CD14-positive monocyte (primary cell): ENCODE measurements around the gene HCRT. TPM values are rescaled to one million over a fixed set of nuclear protein-coding genes. Genes with fewer than 3 reads are reported as not detected.

Source experiments
- DNase-seq, 3 donors: peaks; one replicate each; pipeline ENCODE4 v3.0.0-alpha.2; 2011 to 2022
- H2AFZ ChIP-seq: 2 replicates; pipeline ENCODE4 v1.6.0; 2012; ENCODE audit warnings: mild to moderate bottlenecking, low read depth, low read length, inconsistent platforms; ENCODE audit not compliant: insufficient read depth, poor library complexity, severe bottlenecking
- H3K27ac ChIP-seq, 2 donors: 1 replicate in 1 of 2; 2 replicates in 1 of 2; pipeline ENCODE4 v1.5.1; 2012 to 2013; ENCODE audit warnings: low read length in 2 of 2, control low read depth in 1 of 2, inconsistent platforms in 1 of 2, low read depth in 1 of 2, mild to moderate bottlenecking in 1 of 2
- H3K27me3 ChIP-seq, 2 donors: one replicate each; pipeline versions ENCODE4 v1.6.0 to v1.6.1; 2011 to 2013; ENCODE audit warnings: low read length in 2 of 2; ENCODE audit not compliant: control insufficient read depth in 2 of 2, insufficient read depth in 2 of 2
- H3K36me3 ChIP-seq, 2 donors: replicated peaks in 1 of 2; 1 replicate in 1 of 2; 2 replicates in 1 of 2; pipeline versions ENCODE4 v1.5.1 to v1.6.1; 2012 to 2013; ENCODE audit warnings: low read length in 2 of 2, control low read depth in 1 of 2, inconsistent platforms in 1 of 2, mild to moderate bottlenecking in 1 of 2; ENCODE audit not compliant: insufficient read depth in 2 of 2, control insufficient read depth in 1 of 2
- H3K4me1 ChIP-seq, 2 donors: 1 replicate in 1 of 2; 2 replicates in 1 of 2; pipeline versions ENCODE4 v1.5.1 to v1.6.1; 2012 to 2013; ENCODE audit warnings: low read length in 2 of 2, control low read depth in 1 of 2, inconsistent platforms in 1 of 2, mild to moderate bottlenecking in 1 of 2, moderate library complexity in 1 of 2; ENCODE audit not compliant: insufficient read depth in 2 of 2, control insufficient read depth in 1 of 2
- H3K4me2 ChIP-seq: replicated peaks from 2 replicates; pipeline ENCODE3; 2012; ENCODE audit warnings: low read length, moderate library complexity, mild to moderate bottlenecking; ENCODE audit not compliant: poor library complexity, severe bottlenecking; ENCODE audit errors: extremely low read depth
- H3K4me3 ChIP-seq, 3 experiments: fragments of 200-600 bp in 1 of 3; sonication (generic) in 1 of 3; replicated peaks in 1 of 3; 1 replicate in 2 of 3; 2 replicates in 1 of 3; pipeline ENCODE4 v1.5.1; 2011 to 2013; ENCODE audit warnings: low read length in 3 of 3, mild to moderate bottlenecking in 3 of 3, control low read depth in 2 of 3, low read depth in 2 of 3, inconsistent platforms in 1 of 3, moderate library complexity in 1 of 3
- H3K79me2 ChIP-seq: 2 replicates; pipeline ENCODE4 v1.6.0; 2012; ENCODE audit warnings: mild to moderate bottlenecking, control low read depth, inconsistent platforms, low read length, moderate library complexity; ENCODE audit not compliant: insufficient read depth
- H3K9ac ChIP-seq: 2 replicates; pipeline ENCODE4 v1.6.0; 2017; ENCODE audit warnings: low read length, mild to moderate bottlenecking; ENCODE audit not compliant: insufficient read depth, poor library complexity, severe bottlenecking
- H3K9me3 ChIP-seq, 2 donors: replicated peaks in 1 of 2; 1 replicate in 1 of 2; 2 replicates in 1 of 2; pipeline versions ENCODE4 v1.5.1 to v1.6.1; 2012 to 2013; ENCODE audit warnings: low read length in 2 of 2, control low read depth in 1 of 2; ENCODE audit not compliant: control insufficient read depth in 1 of 2, insufficient read depth in 1 of 2
- H4K20me1 ChIP-seq: 2 replicates; pipeline ENCODE4 v1.6.0; 2012; ENCODE audit warnings: mild to moderate bottlenecking, low read length, control low read depth, moderate library complexity; ENCODE audit not compliant: insufficient read depth
- H3K27ac Mint-ChIP-seq, 7 donors: one replicate each; pipeline ENCODE4 v1.8.0; 2020; ENCODE audit warnings: mild to moderate bottlenecking in 7 of 7, mixed read lengths in 7 of 7, moderate library complexity in 6 of 7, inconsistent platforms in 2 of 7
- H3K27me3 Mint-ChIP-seq, 3 donors: one replicate each; pipeline ENCODE4 v1.8.0; 2021 to 2022; ENCODE audit warnings: low read depth in 3 of 3, mild to moderate bottlenecking in 3 of 3, mixed read lengths in 3 of 3, moderate library complexity in 3 of 3, inconsistent platforms in 1 of 3
- H3K36me3 Mint-ChIP-seq, 2 donors: one replicate each; pipeline ENCODE4 v1.8.0; 2020; ENCODE audit warnings: mixed read lengths in 2 of 2, inconsistent platforms in 1 of 2, mild to moderate bottlenecking in 1 of 2
- H3K4me1 Mint-ChIP-seq: one replicate; pipeline ENCODE4 v1.8.0; 2020; ENCODE audit warnings: mild to moderate bottlenecking, mixed read lengths
- H3K4me3 Mint-ChIP-seq, 2 donors: one replicate each; pipeline ENCODE4 v1.8.0; 2020; ENCODE audit warnings: mild to moderate bottlenecking in 2 of 2, mixed read lengths in 2 of 2, moderate library complexity in 1 of 2
- H3K9me3 Mint-ChIP-seq, 7 donors: one replicate each; pipeline ENCODE4 v1.8.0; 2020 to 2022; ENCODE audit warnings: mixed read lengths in 7 of 7, mild to moderate bottlenecking in 6 of 7, moderate library complexity in 6 of 7, inconsistent platforms in 2 of 7
- CTCF ChIP-seq: fragments of 200-600 bp; IDR thresholded peaks from one replicate; pipeline ENCODE4 v1.8.0; 2022; ENCODE audit warnings: antibody characterized with exemption, mild to moderate bottlenecking
- WGBS: methylation state at CpG from one replicate; pipeline ENCODE4 v1.1.5; 2013; ENCODE audit warnings: missing lambda C conversion rate; ENCODE audit not compliant: insufficient coverage; 5-methylcytosine and 5-hydroxymethylcytosine counted together
- intact Hi-C, 2 donors: fragments of 100-400 bp; cut with micrococcal nuclease; formaldehyde crosslinking; loops; one replicate each; pipeline versions ENCODE4 v1.15.0 to v1.15.1; 2023
- polyA plus RNA-seq, 3 donors: library from polyadenylated mRNA; depleted of rRNA in 1 of 3; unstranded in 2 of 3; stranded (reverse) in 1 of 3; fragments of 300-500 nt in 2 of 3; fragments of >200 nt in 1 of 3; fragmentation: Illumina TruSeq in 2 of 3; gene quantifications; 1 replicate in 2 of 3; 2 replicates in 1 of 3; pipeline ENCODE4 v1.2.3, GENCODE V29; 2012 to 2021

Gene HCRT
- polyA plus RNA-seq, 3 donors = not detected

GRCh38 chr17:42159796-42160530 is 25.3 kb downstream of the HCRT start:
- 84% methylated on average over 11 of the region's 14 CpGs for WGBS
- Mint-ChIP-seq H3K4me3 (no peak overlapping the region), H3K4me1 (peaks cover 29% of the 10 kb centered on the region), H3K9me3 (peaks cover 0 to 2% (median 0%) of the 10 kb centered on the region in 7 donors), H3K27ac (peak overlapping the region in 2 of 7 donors; percentile 42 to 63), H3K27me3 (peaks cover 0 to 2% (median 0%) of the 10 kb centered on the region in 3 donors), H3K36me3 (no peaks in the 10 kb centered on the region)
- H3K79me2 ChIP-seq = no peaks in the 10 kb centered on the region
- intact Hi-C loops = loop anchor here in 1 of 2 donors (5.0 kb wide), 1 partner anchor 417 kb away; the partner anchor contains the start of gene PSMC3IP
- H3K4me2 ChIP-seq = no peak overlapping the region
- H3K4me1 ChIP-seq = peaks cover 23 to 36% of the 10 kb centered on the region in 2 donors
- TF ChIP-seq CTCF = no peak
- H3K27ac ChIP-seq = no peak overlapping the region
- no peak overlapping the region for H3K9ac ChIP-seq
- DNase-seq = no peak
- H3K27me3 ChIP-seq = no peaks in the 10 kb centered on the region
- no peaks in the 10 kb centered on the region for H3K9me3 ChIP-seq
- H3K36me3 ChIP-seq = no peaks in the 10 kb centered on the region
- H2AFZ ChIP-seq = no peak overlapping the region
- H3K4me3 ChIP-seq = no peak overlapping the region
- H4K20me1 ChIP-seq = no peaks in the 10 kb centered on the region

- WGBS = 62% methylated on average over 12 of the region's 17 CpGs
- H3K27me3 Mint-ChIP-seq = peaks cover 0 to 2% (median 0%) of the 10 kb centered on the region in 3 donors
- H3K36me3 Mint-ChIP-seq = peaks cover 15 to 23% of the 10 kb centered on the region in 2 donors
- H3K27ac Mint-ChIP-seq = peak overlapping the region in 6 of 7 donors; percentile 6 to 97 (median 91)
- Histone ChIP-seq H2AFZ (peak overlapping the region; percentile 29), H3K9me3 (no peaks in the 10 kb centered on the region), H3K27ac (peak overlapping the region in 1 of 2 donors; percentile 87), H4K20me1 (peaks cover 41% of the 10 kb centered on the region), H3K9ac (peak overlapping the region; percentile 94), H3K79me2 (peaks cover 43% of the 10 kb centered on the region), H3K4me2 (peak overlapping the region; percentile 75), H3K4me3 (peak overlapping the region in 2 of 3 experiments; percentile 88 to 89), H3K36me3 (peaks cover 9 to 16% of the 10 kb centered on the region in 2 donors), H3K4me1 (peaks cover 19 to 35% of the 10 kb centered on the region in 2 donors), H3K27me3 (no peaks in the 10 kb centered on the region)
- H3K9me3 Mint-ChIP-seq = no peaks in the 10 kb centered on the region
- DNase-seq = peak in 1 of 3 donors; percentile 5
- H3K4me1 Mint-ChIP-seq = peaks cover 36% of the 10 kb centered on the region
- peak overlapping the region; percentile 84 to 93 for H3K4me3 Mint-ChIP-seq
- intact Hi-C loops = loop anchor here (2.0 to 5.0 kb wide), 2 partner anchors 189 to 422 kb away; partner anchors contain the start of genes CNP (in 1 of the 2) and PSMC3IP (in 1 of the 2)
- no peak for TF ChIP-seq CTCF
Observed at GRCh38 chr17:42155614-42156045, 29.6 kb downstream of the HCRT start.
